Common myeloid progenitor, CD34-positive (primary cell): Measurements from ENCODE around the gene ZNF423.

ENCODE experiments used
- CTCF ChIA-PET: fragments of 350-600 bp; sonication (Branson Sonifier 250); formaldehyde crosslinking; loops from one replicate; lab custom pipeline; 2021; ENCODE audit warnings: antibody characterized with exemption; lab: Charles Lee
- POLR2A ChIA-PET: fragments of 350-600 bp; sonication (Branson Sonifier 250); formaldehyde crosslinking; loops from one replicate; lab custom pipeline; 2021; ENCODE audit warnings: antibody characterized with exemption; lab: Charles Lee
- DNase-seq, 3 donors: peaks; one replicate each; pipeline versions ENCODE4 v3.0.0 to v3.0.0-alpha.2; 2013
- H3K27ac ChIP-seq, 2 experiments: 1 replicate in 1 of 2; 2 replicates in 1 of 2; pipeline ENCODE4 v1.7.0; 2013; ENCODE audit warnings: inconsistent platforms in 2 of 2, low read length in 2 of 2, mild to moderate bottlenecking in 2 of 2, low read depth in 1 of 2, moderate library complexity in 1 of 2; ENCODE audit not compliant: severe bottlenecking in 2 of 2, insufficient read depth in 1 of 2, poor library complexity in 1 of 2
- H3K27me3 ChIP-seq, 5 experiments: replicated peaks in 2 of 5; 1 replicate in 3 of 5; 2 replicates in 2 of 5; pipeline versions ENCODE4 v1.6.1 to v1.7.0; 2013; ENCODE audit warnings: low read length in 4 of 5, mild to moderate bottlenecking in 2 of 5, moderate library complexity in 2 of 5, inconsistent platforms in 1 of 5; ENCODE audit not compliant: insufficient read depth in 5 of 5, control insufficient read depth in 4 of 5
- H3K36me3 ChIP-seq, 4 experiments: 1 replicate in 2 of 4; 2 replicates in 2 of 4; pipeline versions ENCODE4 v1.6.1 to v1.7.0; 2013; ENCODE audit warnings: low read length in 3 of 4, control low read depth in 1 of 4, mild to moderate bottlenecking in 1 of 4; ENCODE audit not compliant: control insufficient read depth in 4 of 4, insufficient read depth in 4 of 4
- H3K4me1 ChIP-seq, 4 experiments: 1 replicate in 3 of 4; 2 replicates in 1 of 4; pipeline versions ENCODE4 v1.6.1 to v1.7.1; 2013; ENCODE audit warnings: low read length in 3 of 4, mild to moderate bottlenecking in 3 of 4, control low read depth in 1 of 4, inconsistent platforms in 1 of 4, moderate library complexity in 1 of 4; ENCODE audit not compliant: control insufficient read depth in 4 of 4, insufficient read depth in 4 of 4; ENCODE audit errors: control extremely low read depth in 1 of 4
- H3K4me3 ChIP-seq, 7 experiments: 1 replicate in 4 of 7; 2 replicates in 3 of 7; pipeline versions ENCODE4 v1.5.1 to v1.7.0; 2013; ENCODE audit warnings: mild to moderate bottlenecking in 7 of 7, low read length in 6 of 7, moderate library complexity in 6 of 7, inconsistent platforms in 2 of 7, low read depth in 2 of 7, control low read depth in 1 of 7; ENCODE audit not compliant: insufficient read depth in 4 of 7, control insufficient read depth in 1 of 7; ENCODE audit errors: extremely low read depth in 1 of 7
- H3K9me3 ChIP-seq, 5 experiments: 1 replicate in 4 of 5; 2 replicates in 1 of 5; pipeline versions ENCODE4 v1.6.1 to v1.7.1; 2013; ENCODE audit warnings: low read length in 4 of 5, mild to moderate bottlenecking in 2 of 5, inconsistent platforms in 1 of 5, low read depth in 1 of 5, moderate library complexity in 1 of 5; ENCODE audit not compliant: control insufficient read depth in 4 of 5, insufficient read depth in 2 of 5; ENCODE audit errors: control extremely low read depth in 1 of 5
- WGBS: methylation state at CpG from one replicate; pipeline ENCODE4 v1.1.5; 2013; ENCODE audit not compliant: insufficient coverage; 5-methylcytosine and 5-hydroxymethylcytosine counted together

The ZNF423 gene

DNA sequence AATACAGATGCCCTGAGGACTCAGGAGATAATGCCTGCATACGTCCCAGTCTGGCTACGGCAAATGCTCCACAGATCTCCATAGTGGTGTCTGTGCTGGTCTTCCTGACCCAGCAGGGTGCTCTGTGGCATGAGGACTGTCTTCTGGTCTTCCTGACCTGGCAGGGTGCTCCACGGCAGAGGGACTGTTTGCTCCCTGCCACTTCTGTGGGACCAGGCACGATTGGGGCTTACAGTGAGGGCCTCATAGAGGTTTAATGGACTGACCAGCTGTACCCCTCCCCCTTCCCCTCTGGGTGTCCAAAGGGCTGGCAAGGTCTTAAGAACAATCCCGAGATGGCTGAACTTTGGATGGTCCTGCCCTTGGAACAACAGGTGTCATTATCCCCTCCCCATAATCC lies 359.3 kb downstream of the ZNF423 start:
- Histone ChIP-seq H3K4me1 (peaks cover 0 to 65% (median 42%) of the 10 kb centered on the region in 4 experiments), H3K27ac (no peak overlapping the region), H3K4me3 (no peak overlapping the region), H3K27me3 (no peaks in the 10 kb centered on the region), H3K9me3 (peaks cover 0 to 6% (median 0%) of the 10 kb centered on the region in 5 experiments), H3K36me3 (no peaks in the 10 kb centered on the region)
- WGBS: 100% methylated on average over 3 of the region's 5 CpGs
- ChIA-PET CTCF (interaction anchor here (1.0 kb wide), 1 partner anchor 97 kb away, joined by 3 read pairs; no protein-coding TSS in a partner anchor), POLR2A (no interaction called here)
- no peak for DNase-seq

DNA sequence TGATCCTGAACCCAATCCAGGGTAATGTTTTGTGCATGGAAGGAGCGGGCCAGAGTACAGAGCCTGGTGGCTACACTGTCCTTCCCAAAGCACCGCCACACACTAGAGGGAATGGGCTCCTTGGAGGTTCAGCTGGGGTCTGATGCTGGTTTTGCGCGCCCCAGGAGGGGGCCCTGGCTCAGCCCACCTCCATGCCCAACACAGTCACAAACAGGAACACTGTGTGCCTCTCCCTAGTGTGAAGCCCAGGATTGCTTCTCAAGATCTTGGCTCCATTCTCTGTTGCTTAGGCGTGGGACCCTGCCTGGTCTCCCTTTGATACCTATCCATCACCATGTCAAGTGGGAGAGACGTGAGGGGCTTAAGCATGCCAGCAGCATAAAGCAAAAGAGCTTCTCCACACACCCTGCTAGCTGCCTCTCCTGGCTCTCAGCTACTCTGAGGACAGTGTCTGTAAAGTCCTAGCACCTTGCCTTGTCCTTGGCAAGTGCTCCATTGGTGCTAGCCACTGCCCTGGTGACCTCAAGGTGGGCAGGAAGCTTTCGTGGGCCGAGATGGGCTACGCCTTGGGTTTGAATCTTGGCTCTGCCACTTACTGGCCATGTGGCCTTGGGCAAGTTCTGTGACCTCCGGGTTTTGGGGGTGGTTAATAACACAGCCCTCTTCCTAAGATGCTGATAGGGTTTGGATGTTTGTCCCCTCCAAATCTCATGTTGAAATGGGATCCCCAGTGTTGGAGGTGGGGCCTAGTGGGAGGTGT lies 360.1 kb downstream of the ZNF423 start:
- peaks cover 0 to 58% (median 37%) of the 10 kb centered on the region in 4 experiments for H3K4me1 ChIP-seq
- no peak for DNase-seq
- no peak overlapping the region for H3K27ac ChIP-seq
- H3K36me3 ChIP-seq: no peaks in the 10 kb centered on the region
- 98% methylated on average over 9 of the region's 10 CpGs for WGBS
- H3K27me3 ChIP-seq: no peaks in the 10 kb centered on the region
- H3K4me3 ChIP-seq: no peak overlapping the region
- ChIA-PET POLR2A (no interaction called here), CTCF (interaction anchor here (0.6 to 1.1 kb wide), 5 partner anchors 15 to 213 kb away, joined by 3 read pairs; no protein-coding TSS in a partner anchor)
- H3K9me3 ChIP-seq: peaks cover 0 to 6% (median 0%) of the 10 kb centered on the region in 5 experiments

DNA sequence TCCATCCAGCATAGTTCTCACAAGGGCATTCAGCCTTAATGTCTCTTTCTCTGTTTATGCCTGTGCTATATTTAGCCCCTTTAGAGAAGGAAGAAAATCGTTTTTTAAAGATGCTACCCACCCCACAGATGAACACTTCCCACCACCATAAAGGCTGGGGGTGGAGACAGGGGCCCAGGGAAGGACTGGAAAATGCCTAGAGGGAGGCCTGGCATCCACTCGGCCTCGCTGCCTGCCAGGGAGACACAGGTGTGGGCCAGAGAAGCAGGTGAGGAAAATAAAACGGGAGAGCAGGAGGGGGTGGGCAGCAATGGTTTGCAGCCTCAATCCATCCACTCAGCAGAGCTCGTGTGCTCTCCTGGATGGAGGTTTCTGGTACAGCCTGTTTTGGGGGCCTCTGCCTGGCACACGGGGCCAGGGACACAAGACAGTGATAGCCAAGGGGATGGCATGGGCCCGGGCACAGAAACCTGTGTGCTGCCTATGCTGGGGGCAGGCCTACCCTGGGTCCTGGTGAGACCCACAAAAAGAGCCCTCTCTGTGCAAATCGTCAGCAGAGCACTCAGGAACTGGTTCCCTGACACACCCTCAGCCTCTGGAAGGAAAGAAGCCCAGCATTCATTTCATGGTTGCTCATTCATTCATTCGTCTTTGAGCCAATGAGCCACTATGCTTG lies 360.9 kb downstream of the ZNF423 start:
- Histone ChIP-seq H3K27ac (no peak overlapping the region), H3K27me3 (no peaks in the 10 kb centered on the region), H3K9me3 (peaks cover 0 to 6% (median 0%) of the 10 kb centered on the region in 5 experiments), H3K36me3 (no peaks in the 10 kb centered on the region), H3K4me1 (peaks cover 0 to 50% (median 29%) of the 10 kb centered on the region in 4 experiments), H3K4me3 (no peak overlapping the region)
- ChIA-PET POLR2A (no interaction called here), CTCF (interaction anchor here (0.6 to 1.1 kb wide), 5 partner anchors 9 to 113 kb away, joined by 3 to 4 read pairs (median 3); no protein-coding TSS in a partner anchor)
- WGBS: 89% methylated on average over 8 of the region's 9 CpGs
- DNase-seq: no peak

DNA sequence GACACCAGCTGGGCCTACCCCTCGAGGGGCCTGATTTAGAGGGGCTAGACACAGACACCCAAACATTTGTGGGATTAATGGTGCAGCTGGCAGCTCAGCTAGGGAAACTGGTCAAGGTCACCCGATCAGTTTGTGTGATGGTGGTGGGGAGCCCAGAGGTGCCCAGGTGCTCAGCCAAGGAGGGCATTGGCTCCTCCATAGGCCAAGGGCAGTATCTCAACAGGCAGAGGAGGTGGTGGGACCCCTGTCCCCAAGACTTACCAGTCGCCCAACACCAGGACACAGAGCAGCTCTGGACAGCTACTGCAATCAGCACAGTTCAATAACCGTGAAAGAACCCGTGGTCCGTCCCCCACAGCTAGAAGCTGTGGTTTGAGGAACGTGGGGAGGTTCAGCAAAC lies 361.4 kb downstream of the ZNF423 start:
- Histone ChIP-seq H3K27me3 (no peaks in the 10 kb centered on the region), H3K36me3 (no peaks in the 10 kb centered on the region), H3K9me3 (peaks cover 0 to 6% (median 0%) of the 10 kb centered on the region in 5 experiments), H3K27ac (no peak overlapping the region), H3K4me1 (peaks cover 0 to 45% (median 25%) of the 10 kb centered on the region in 4 experiments), H3K4me3 (no peak overlapping the region)
- CTCF ChIA-PET: interaction anchor here (0.6 to 1.1 kb wide), 5 partner anchors 9 to 89 kb away, joined by 3 to 4 read pairs (median 3); no protein-coding TSS in a partner anchor
- WGBS: 46% methylated on average over 5 of the region's 7 CpGs
- POLR2A ChIA-PET: no interaction called here
- DNase-seq: no peak

DNA sequence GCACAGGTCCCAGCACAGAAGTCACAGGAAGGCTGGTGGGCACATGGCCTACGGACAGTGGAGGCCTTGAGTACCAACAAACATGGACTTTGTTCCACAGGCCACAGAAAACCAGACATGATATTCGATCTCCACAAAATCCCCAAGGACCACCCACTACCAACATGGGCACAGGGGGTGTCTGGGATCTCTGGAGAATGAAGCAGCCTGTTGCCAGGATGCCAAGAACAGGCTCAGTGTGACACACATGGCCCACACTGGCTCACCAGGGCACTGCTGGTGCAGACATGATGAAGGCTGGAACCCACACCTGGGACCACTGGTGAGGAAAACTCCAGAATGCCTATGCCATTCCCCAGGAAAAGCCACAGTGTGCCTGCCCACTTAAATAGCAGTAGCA lies 362.1 kb downstream of the ZNF423 start:
- ChIA-PET CTCF (interaction anchor here (0.7 to 2.6 kb wide), 10 partner anchors 8 to 99 kb away, joined by 3 to 20 read pairs (median 4); no protein-coding TSS in a partner anchor), POLR2A (no interaction called here)
- Histone ChIP-seq H3K27ac (no peak overlapping the region), H3K4me1 (peaks cover 0 to 43% (median 25%) of the 10 kb centered on the region in 4 experiments), H3K27me3 (no peaks in the 10 kb centered on the region), H3K9me3 (peaks cover 0 to 6% (median 0%) of the 10 kb centered on the region in 5 experiments), H3K4me3 (no peak overlapping the region), H3K36me3 (no peaks in the 10 kb centered on the region)
- WGBS: 100% methylated on average over 2 of the region's 2 CpGs
- no peak for DNase-seq

DNA sequence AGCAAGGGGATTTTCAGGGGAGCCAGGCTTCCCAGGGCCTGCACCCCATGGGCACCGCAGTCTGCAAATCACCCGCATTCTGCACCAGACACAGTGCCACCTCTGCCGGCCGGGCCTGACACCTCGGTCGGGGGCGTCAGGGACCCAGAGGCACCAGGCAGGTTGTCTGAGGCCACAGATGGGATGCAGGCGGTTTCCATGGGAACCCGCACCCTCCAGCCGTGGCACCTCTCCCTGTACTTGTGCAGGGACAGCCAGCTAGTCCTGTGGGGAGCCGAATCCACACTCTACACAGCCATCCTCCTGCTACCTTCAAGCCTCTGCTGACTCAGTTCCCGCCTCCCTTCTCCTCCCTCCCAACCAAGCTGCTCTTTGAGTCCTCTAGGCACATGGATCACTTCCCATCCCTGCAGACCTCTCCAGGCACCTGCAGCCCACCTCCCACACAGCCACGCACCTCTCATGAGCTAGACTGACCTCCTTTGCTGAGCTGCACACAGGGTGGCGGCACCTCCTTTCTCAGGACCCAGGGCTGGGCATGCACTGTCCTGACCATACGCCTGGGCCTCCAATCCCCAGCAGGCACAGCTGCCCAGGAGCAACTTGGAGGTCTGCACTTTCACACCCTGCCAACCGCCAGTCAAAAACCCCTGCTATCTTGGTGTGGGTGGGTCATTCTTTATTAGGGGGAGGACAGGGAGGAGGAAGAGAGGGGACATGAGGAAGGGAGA lies 362.9 kb downstream of the ZNF423 start:
- Histone ChIP-seq H3K27me3 (no peaks in the 10 kb centered on the region), H3K4me1 (peaks cover 0 to 43% (median 25%) of the 10 kb centered on the region in 4 experiments), H3K9me3 (peaks cover 0 to 6% (median 0%) of the 10 kb centered on the region in 5 experiments), H3K36me3 (no peaks in the 10 kb centered on the region), H3K4me3 (no peak overlapping the region), H3K27ac (no peak overlapping the region)
- DNase-seq: no peak
- ChIA-PET POLR2A (no interaction called here), CTCF (interaction anchor here (0.6 to 2.6 kb wide), 15 partner anchors 9 to 121 kb away, joined by 3 to 20 read pairs (median 4); no protein-coding TSS in a partner anchor)
- 96% methylated on average over 14 of the region's 16 CpGs for WGBS
